GM12801 (cell line): ENCODE data around the gene TASP1.

Experiments used
- CTCF ChIP-seq: IDR thresholded peaks from one replicate; pipeline ENCODE4 v1.5.1; 2011; ENCODE audit warnings: control low read depth; ENCODE audit not compliant: insufficient read length; ENCODE audit errors: extremely low read depth

The TASP1 gene

GRCh38 chr20:13501500-13501899 is 137.2 kb downstream of the TASP1 start:
- TF ChIP-seq CTCF, result no peak

GRCh38 chr20:13494019-13494418 is 144.7 kb downstream of the TASP1 start:
- TF ChIP-seq CTCF, result no peak

GRCh38 chr20:13493143-13493542 is 145.6 kb downstream of the TASP1 start:
- TF ChIP-seq CTCF, result no peak

GRCh38 chr20:13492001-13492481 is 146.7 kb downstream of the TASP1 start:
- TF ChIP-seq CTCF, result no peak

GRCh38 chr20:13487202-13487601 is 151.5 kb downstream of the TASP1 start:
- no peak for TF ChIP-seq CTCF

- no peak for TF ChIP-seq CTCF
These were observed 152.0 kb downstream of the TASP1 start for GRCh38 chr20:13486694-13487093.

GRCh38 chr20:13485576-13485975 is 153.2 kb downstream of the TASP1 start:
- TF ChIP-seq CTCF, result no peak

GRCh38 chr20:13478366-13478765 is 160.4 kb downstream of the TASP1 start:
- no peak for TF ChIP-seq CTCF
